ENCODE measurements around the gene RNF19B. TPM values are rescaled to one million over a fixed set of nuclear protein-coding genes. Genes with fewer than 3 reads are reported as not detected.

RNF19B gene
- total and polyA plus RNA-seq, 2 of the 13 experiments (the other 11 are each of a cell fraction or from before 2014, with no cell fraction given), result 15.3 to 22.5 TPM

DNA sequence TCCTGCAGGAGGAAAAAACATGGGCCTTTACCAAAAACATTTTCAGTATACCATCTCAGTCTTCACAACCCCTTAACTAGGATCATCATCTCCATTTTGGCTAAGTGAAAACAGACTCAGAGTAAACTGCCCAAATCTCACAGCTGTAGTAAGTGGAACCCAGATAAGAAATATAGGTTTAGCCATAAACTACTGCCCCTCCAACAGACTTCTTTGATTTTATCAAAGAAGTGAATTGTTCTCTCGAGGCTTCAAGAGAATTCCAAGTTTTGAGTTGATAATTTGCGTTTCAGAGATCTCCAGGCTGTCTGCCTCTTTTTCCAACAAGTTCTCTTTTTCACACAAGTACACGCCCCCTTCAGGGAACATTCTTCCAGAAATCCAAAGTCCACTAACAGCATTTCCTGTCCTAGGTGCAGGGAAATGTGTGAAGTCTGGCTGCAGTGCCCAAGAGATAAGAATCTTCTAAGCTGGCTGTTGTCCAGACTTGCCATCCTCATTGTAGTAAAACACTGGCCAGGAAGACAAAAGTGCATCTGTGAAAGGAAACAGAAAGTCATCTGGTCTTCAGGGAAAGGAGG, 30.8 kb downstream of the RNF19B start (continued):
- peak; percentile 81; the same call in 1 of the 2 replicates for TF ChIP-seq ZFP36L1 (CRISPR knock-in tag; IDR thresholded peaks at IDR 0.05)
- no peak for TF ChIP-seq ZNF564 (CRISPR knock-in tag; IDR thresholded peaks at IDR 0.05)
- peak; percentile 67; the same call in 1 of the 2 replicates for TF ChIP-seq ZNF430 (CRISPR knock-in tag; IDR thresholded peaks at IDR 0.05)
- TF ChIP-seq, protein P1, sequence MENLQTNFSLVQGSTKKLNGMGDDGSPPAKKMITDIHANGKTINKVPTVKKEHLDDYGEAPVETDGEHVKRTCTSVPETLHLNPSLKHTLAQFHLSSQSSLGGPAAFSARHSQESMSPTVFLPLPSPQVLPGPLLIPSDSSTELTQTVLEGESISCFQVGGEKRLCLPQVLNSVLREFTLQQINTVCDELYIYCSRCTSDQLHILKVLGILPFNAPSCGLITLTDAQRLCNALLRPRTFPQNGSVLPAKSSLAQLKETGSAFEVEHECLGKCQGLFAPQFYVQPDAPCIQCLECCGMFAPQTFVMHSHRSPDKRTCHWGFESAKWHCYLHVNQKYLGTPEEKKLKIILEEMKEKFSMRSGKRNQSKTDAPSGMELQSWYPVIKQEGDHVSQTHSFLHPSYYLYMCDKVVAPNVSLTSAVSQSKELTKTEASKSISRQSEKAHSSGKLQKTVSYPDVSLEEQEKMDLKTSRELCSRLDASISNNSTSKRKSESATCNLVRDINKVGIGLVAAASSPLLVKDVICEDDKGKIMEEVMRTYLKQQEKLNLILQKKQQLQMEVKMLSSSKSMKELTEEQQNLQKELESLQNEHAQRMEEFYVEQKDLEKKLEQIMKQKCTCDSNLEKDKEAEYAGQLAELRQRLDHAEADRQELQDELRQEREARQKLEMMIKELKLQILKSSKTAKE (CRISPR knock-in tag; IDR thresholded peaks at IDR 0.05; ENCODE audit: borderline replicate concordance), result no peak; the same call in 1 of the 2 replicates
- no peak for TF ChIP-seq ZNF431 (CRISPR knock-in tag; IDR thresholded peaks at IDR 0.05; ENCODE audit: borderline replicate concordance, low read depth)
- peak; percentile 79 for TF ChIP-seq ZSCAN9 (CRISPR knock-in tag; IDR thresholded peaks at IDR 0.05; ENCODE audit: borderline replicate concordance)
- 0 out of 2 replicates have a peak, but pooled peaks have one; percentile 30 for TF ChIP-seq GFI1 (CRISPR knock-in tag; IDR thresholded peaks at IDR 0.05; ENCODE audit: borderline replicate concordance)
- 0 out of 2 replicates have a peak, but pooled peaks have one; percentile 22 for TF ChIP-seq ZNF629 (CRISPR knock-in tag; conservative IDR thresholded peaks at IDR 0.05)
- TF ChIP-seq ZNF841 (CRISPR knock-in tag; IDR thresholded peaks at IDR 0.05; ENCODE audit: borderline replicate concordance), result no peak
- TF ChIP-seq FOXJ3 (CRISPR knock-in tag; IDR thresholded peaks at IDR 0.05; ENCODE audit: borderline replicate concordance), result no peak
- peak; percentile 59; the same call in 1 of the 2 replicates for TF ChIP-seq POGZ (CRISPR knock-in tag; IDR thresholded peaks at IDR 0.05)
- no peak for TF ChIP-seq ZNF550 (CRISPR knock-in tag; IDR thresholded peaks at IDR 0.05; ENCODE audit: borderline replicate concordance)
- TF ChIP-seq ZNF484 (CRISPR knock-in tag; IDR thresholded peaks at IDR 0.05; ENCODE audit: borderline replicate concordance, low read depth), result no peak
- TF ChIP-seq, protein P2, sequence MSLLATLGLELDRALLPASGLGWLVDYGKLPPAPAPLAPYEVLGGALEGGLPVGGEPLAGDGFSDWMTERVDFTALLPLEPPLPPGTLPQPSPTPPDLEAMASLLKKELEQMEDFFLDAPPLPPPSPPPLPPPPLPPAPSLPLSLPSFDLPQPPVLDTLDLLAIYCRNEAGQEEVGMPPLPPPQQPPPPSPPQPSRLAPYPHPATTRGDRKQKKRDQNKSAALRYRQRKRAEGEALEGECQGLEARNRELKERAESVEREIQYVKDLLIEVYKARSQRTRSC (CRISPR knock-in tag; IDR thresholded peaks at IDR 0.05; ENCODE audit: low read depth), result no peak
- peak; percentile 87; the same call in 1 of the 2 replicates for TF ChIP-seq RCOR2 (CRISPR knock-in tag; IDR thresholded peaks at IDR 0.05)
- TF ChIP-seq DNMT3B (CRISPR knock-in tag; conservative IDR thresholded peaks at IDR 0.05), result peak; percentile 83; the same call in 1 of the 2 replicates
- TF ChIP-seq NFKBIZ (CRISPR knock-in tag; IDR thresholded peaks at IDR 0.05), result no peak
- TF ChIP-seq YEATS2 (CRISPR knock-in tag; IDR thresholded peaks at IDR 0.05; ENCODE audit: borderline replicate concordance), result peak; percentile 57; the same call in 1 of the 2 replicates
- no peak for TF ChIP-seq FOXP1 (IDR thresholded peaks at IDR 0.05)
- TF ChIP-seq FOXP1 (CRISPR knock-in tag; IDR thresholded peaks at IDR 0.05), result peak; percentile 55; the same call in 1 of the 2 replicates
- TF ChIP-seq, protein P3, sequence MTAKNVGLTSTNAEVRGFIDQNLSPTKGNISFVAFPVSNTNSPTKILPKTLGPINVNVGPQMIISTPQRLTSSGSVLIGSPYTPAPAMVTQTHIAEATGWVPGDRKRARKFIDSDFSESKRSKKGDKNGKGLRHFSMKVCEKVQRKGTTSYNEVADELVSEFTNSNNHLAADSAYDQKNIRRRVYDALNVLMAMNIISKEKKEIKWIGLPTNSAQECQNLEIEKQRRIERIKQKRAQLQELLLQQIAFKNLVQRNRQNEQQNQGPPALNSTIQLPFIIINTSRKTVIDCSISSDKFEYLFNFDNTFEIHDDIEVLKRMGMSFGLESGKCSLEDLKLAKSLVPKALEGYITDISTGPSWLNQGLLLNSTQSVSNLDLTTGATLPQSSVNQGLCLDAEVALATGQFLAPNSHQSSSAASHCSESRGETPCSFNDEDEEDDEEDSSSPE (CRISPR knock-in tag; IDR thresholded peaks at IDR 0.05), result peak; percentile 68; the same call in 1 of the 2 replicates
- TF ChIP-seq ZNF468 (CRISPR knock-in tag; IDR thresholded peaks at IDR 0.05), result 0 out of 2 replicates have a peak, but pooled peaks have one; percentile 19
- TF ChIP-seq KLF16 (CRISPR knock-in tag; IDR thresholded peaks at IDR 0.05), result peak in 1 of 2 experiments; percentile 90; a peak in 1 of 4 replicates
- TF ChIP-seq, protein P4, sequence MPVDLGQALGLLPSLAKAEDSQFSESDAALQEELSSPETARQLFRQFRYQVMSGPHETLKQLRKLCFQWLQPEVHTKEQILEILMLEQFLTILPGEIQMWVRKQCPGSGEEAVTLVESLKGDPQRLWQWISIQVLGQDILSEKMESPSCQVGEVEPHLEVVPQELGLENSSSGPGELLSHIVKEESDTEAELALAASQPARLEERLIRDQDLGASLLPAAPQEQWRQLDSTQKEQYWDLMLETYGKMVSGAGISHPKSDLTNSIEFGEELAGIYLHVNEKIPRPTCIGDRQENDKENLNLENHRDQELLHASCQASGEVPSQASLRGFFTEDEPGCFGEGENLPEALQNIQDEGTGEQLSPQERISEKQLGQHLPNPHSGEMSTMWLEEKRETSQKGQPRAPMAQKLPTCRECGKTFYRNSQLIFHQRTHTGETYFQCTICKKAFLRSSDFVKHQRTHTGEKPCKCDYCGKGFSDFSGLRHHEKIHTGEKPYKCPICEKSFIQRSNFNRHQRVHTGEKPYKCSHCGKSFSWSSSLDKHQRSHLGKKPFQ (CRISPR knock-in tag; IDR thresholded peaks at IDR 0.05; ENCODE audit: insufficient replicate concordance), result no peak
- no peak for TF ChIP-seq ZBTB20 (CRISPR knock-in tag; IDR thresholded peaks at IDR 0.05; ENCODE audit: borderline replicate concordance, low read depth)
